IMR-90 (cell line): ENCODE data around the gene LUZP4. TPM values are rescaled to one million over a fixed set of nuclear protein-coding genes. Genes with fewer than 3 reads are reported as not detected.

ENCODE experiments used
- ATAC-seq: fragments of 200-7000 bp; cut with Tn5 transposase; 2 replicates; pipeline ENCODE4 v1.9.1; 2020; ENCODE audit warnings: low read depth, mild to moderate bottlenecking, moderate library complexity
- BruUV-seq: library from RNA; stranded (reverse); fragments of 400-500 nt; replicated peaks from 2 replicates; lab custom pipeline; 2021; lab: Mats Ljungman, UMichigan
- CTCF ChIA-PET: fragments of 300-600 bp; formaldehyde crosslinking; extraction: SDS; loops from one replicate; lab custom pipeline; 2021; ENCODE audit warnings: antibody characterized with exemption; lab: Yijun Ruan, JAX
- POLR2A ChIA-PET: fragments of 300-600 bp; sonication (Branson Sonifier 250); formaldehyde crosslinking; loops from one replicate; lab custom pipeline; 2022; ENCODE audit warnings: antibody characterized with exemption; ENCODE audit not compliant: unreplicated experiment; lab: Charles Lee
- DNase-seq: peaks from one replicate; pipeline ENCODE4 v3.0.0; 2013
- H2AFZ ChIP-seq: replicated peaks from 2 replicates; pipeline ENCODE3; 2013; ENCODE audit warnings: low read length, mild to moderate bottlenecking; ENCODE audit not compliant: poor library complexity
- H2AK5ac ChIP-seq: 2 replicates; pipeline ENCODE4 v1.6.1; 2013; ENCODE audit warnings: low read depth, low read length, inconsistent platforms
- H2AK9ac ChIP-seq: replicated peaks from 2 replicates; pipeline ENCODE3; 2013; ENCODE audit warnings: mild to moderate bottlenecking, low read depth, low read length, moderate library complexity; ENCODE audit not compliant: poor library complexity
- H2BK120ac ChIP-seq: 2 replicates; pipeline ENCODE4 v1.6.1; 2013; ENCODE audit warnings: low read depth, low read length, inconsistent platforms
- H2BK15ac ChIP-seq: 3 replicates; pipeline ENCODE4 v1.6.1; 2013; ENCODE audit warnings: low read depth, low read length, inconsistent platforms
- H2BK20ac ChIP-seq: 2 replicates; pipeline ENCODE4 v1.6.1; 2013; ENCODE audit warnings: low read depth, mild to moderate bottlenecking, inconsistent platforms, low read length, moderate library complexity
- H2BK5ac ChIP-seq: 2 replicates; pipeline ENCODE4 v1.6.1; 2013; ENCODE audit warnings: mild to moderate bottlenecking, low read depth, low read length, inconsistent platforms; ENCODE audit not compliant: poor library complexity, severe bottlenecking
- H3K14ac ChIP-seq: replicated peaks from 2 replicates; pipeline ENCODE4 v1.6.1; 2013; ENCODE audit warnings: low read depth, low read length, inconsistent platforms
- H3K18ac ChIP-seq: 2 replicates; pipeline ENCODE4 v1.6.1; 2013; ENCODE audit warnings: low read depth, low read length, control low read depth
- H3K23ac ChIP-seq: 2 replicates; pipeline ENCODE4 v1.6.1; 2013; ENCODE audit warnings: low read depth, low read length, inconsistent platforms
- H3K27ac ChIP-seq: 2 replicates; pipeline ENCODE4 v1.5.1; 2013; ENCODE audit warnings: mild to moderate bottlenecking, control low read depth, low read length; ENCODE audit not compliant: insufficient read depth
- H3K27me3 ChIP-seq: 2 replicates; pipeline ENCODE4 v1.6.1; 2013; ENCODE audit warnings: low read length; ENCODE audit not compliant: control insufficient read depth, insufficient read depth
- H3K36me3 ChIP-seq: 2 replicates; pipeline ENCODE4 v1.6.1; 2013; ENCODE audit warnings: low read length, mixed read lengths; ENCODE audit not compliant: control insufficient read depth, insufficient read depth
- H3K4ac ChIP-seq: 2 replicates; pipeline ENCODE4 v1.6.1; 2013; ENCODE audit warnings: low read depth, low read length, inconsistent platforms
- H3K4me1 ChIP-seq: 2 replicates; pipeline ENCODE4 v1.6.1; 2013; ENCODE audit warnings: low read length, mixed read lengths; ENCODE audit not compliant: control insufficient read depth, insufficient read depth
- H3K4me2 ChIP-seq: 2 replicates; pipeline ENCODE4 v1.6.1; 2013; ENCODE audit warnings: low read depth, mild to moderate bottlenecking, control low read depth, low read length, moderate library complexity
- H3K4me3 ChIP-seq: 2 replicates; pipeline ENCODE4 v1.5.1; 2013; ENCODE audit warnings: low read depth, mild to moderate bottlenecking, control low read depth, low read length, moderate library complexity; ENCODE audit not compliant: insufficient read depth
- H3K56ac ChIP-seq: 2 replicates; pipeline ENCODE4 v1.6.1; 2013; ENCODE audit warnings: low read length, inconsistent platforms; ENCODE audit not compliant: insufficient read depth; ENCODE audit errors: extremely low read depth
- H3K79me1 ChIP-seq, 2 experiments: 2 replicates each; pipeline ENCODE4 v1.6.1; 2013; ENCODE audit warnings: low read length in 2 of 2, inconsistent platforms in 1 of 2, low read depth in 1 of 2
- H3K9ac ChIP-seq: 2 replicates; pipeline ENCODE4 v1.6.1; 2013; ENCODE audit warnings: low read depth, low read length, control low read depth
- H3K9me1 ChIP-seq: 2 replicates; pipeline ENCODE4 v1.6.1; 2013; ENCODE audit warnings: low read length, inconsistent platforms; ENCODE audit not compliant: insufficient read depth
- H3K9me3 ChIP-seq: 2 replicates; pipeline ENCODE4 v1.6.1; 2013; ENCODE audit warnings: low read length; ENCODE audit not compliant: control insufficient read depth, insufficient read depth
- H4K20me1 ChIP-seq: 2 replicates; pipeline ENCODE4 v1.6.1; 2013; ENCODE audit warnings: low read length, inconsistent platforms; ENCODE audit not compliant: insufficient read depth
- H4K5ac ChIP-seq: 2 replicates; pipeline ENCODE4 v1.6.1; 2013; ENCODE audit warnings: mild to moderate bottlenecking, low read depth, low read length, control low read depth
- H4K8ac ChIP-seq, 2 experiments: 2 replicates each; pipeline ENCODE4 v1.6.1; 2013; ENCODE audit warnings: low read depth in 2 of 2, low read length in 2 of 2, control low read depth in 1 of 2, inconsistent platforms in 1 of 2
- H4K91ac ChIP-seq: 2 replicates; pipeline ENCODE4 v1.6.1; 2013; ENCODE audit warnings: low read depth, low read length, inconsistent platforms; ENCODE audit not compliant: insufficient read depth
- BHLHE40 ChIP-seq: fragments of 150-350 bp; IDR thresholded peaks from 2 replicates; pipeline ENCODE4 v1.6.1; 2016; ENCODE audit warnings: mild to moderate bottlenecking, low read depth, low read length
- CEBPB ChIP-seq: IDR thresholded peaks from 2 replicates; pipeline ENCODE4 v1.6.1; 2012; ENCODE audit warnings: low read depth, low read length, improper control_type of control experiment
- CHD1 ChIP-seq: IDR thresholded peaks from 2 replicates; pipeline ENCODE4 v1.6.1; 2012; ENCODE audit warnings: low read depth, low read length, improper control_type of control experiment
- CTCF ChIP-seq: conservative IDR thresholded peaks from 2 replicates; pipeline ENCODE4 v1.5.1; 2012; ENCODE audit warnings: mild to moderate bottlenecking, low read depth, low read length, improper control_type of control experiment
- ELK1 ChIP-seq: fragments of 150-350 bp; IDR thresholded peaks from 2 replicates; pipeline ENCODE4 v1.6.1; 2016; ENCODE audit warnings: low read depth, mild to moderate bottlenecking, low read length, moderate library complexity, borderline replicate concordance
- FOS ChIP-seq: fragments of 150-350 bp; IDR thresholded peaks from 2 replicates; pipeline ENCODE4 v1.6.1; 2016; ENCODE audit warnings: low read depth, low read length
- MAFK ChIP-seq: IDR thresholded peaks from 2 replicates; pipeline ENCODE4 v1.6.1; 2012; ENCODE audit warnings: low read depth, low read length, improper control_type of control experiment
- MXI1 ChIP-seq: IDR thresholded peaks from 2 replicates; pipeline ENCODE4 v1.6.1; 2012; ENCODE audit warnings: low read depth, mild to moderate bottlenecking, low read length, moderate library complexity, borderline replicate concordance
- NFE2L2 ChIP-seq: fragments of 150-350 bp; IDR thresholded peaks from 2 replicates; pipeline ENCODE4 v1.6.1; 2016; ENCODE audit warnings: low read depth, mild to moderate bottlenecking, low read length
- POLR2A ChIP-seq: IDR thresholded peaks from 2 replicates; pipeline ENCODE4 v1.6.1; 2012; ENCODE audit warnings: mild to moderate bottlenecking, low read depth, low read length
- RAD21 ChIP-seq: IDR thresholded peaks from 2 replicates; pipeline ENCODE4 v1.6.1; 2012; ENCODE audit warnings: low read length, improper control_type of control experiment
- RCOR1 ChIP-seq: IDR thresholded peaks from 2 replicates; pipeline ENCODE4 v1.6.1; 2012; ENCODE audit warnings: mild to moderate bottlenecking, low read length, improper control_type of control experiment; ENCODE audit not compliant: insufficient replicate concordance
- RFX5 ChIP-seq: IDR thresholded peaks from 2 replicates; pipeline ENCODE4 v1.8.0; 2012; ENCODE audit warnings: low read depth, mild to moderate bottlenecking, low read length, moderate library complexity
- SMC3 ChIP-seq: fragments of 150-350 bp; IDR thresholded peaks from 2 replicates; pipeline ENCODE4 v1.6.1; 2016; ENCODE audit warnings: low read depth, mild to moderate bottlenecking, antibody characterized with exemption, low read length, moderate library complexity
- USF2 ChIP-seq: fragments of 150-350 bp; IDR thresholded peaks from 2 replicates; pipeline ENCODE4 v1.6.1; 2017; ENCODE audit warnings: mild to moderate bottlenecking, antibody characterized with exemption, low read length, low read depth
- WGBS, 2 experiments: methylation state at CpG; one replicate each; pipeline versions ENCODE4 v1.1.5 to v1.1.7; 2013; ENCODE audit warnings: missing lambda C conversion rate in 2 of 2; ENCODE audit not compliant: insufficient read length in 1 of 2; ENCODE audit errors: extremely low coverage in 2 of 2; 5-methylcytosine and 5-hydroxymethylcytosine counted together
- dilution Hi-C: fragments of 300-500 bp; cut with HindIII; formaldehyde crosslinking; loops from one replicate; pipeline ENCODE4 v1.14.3; 2018; ENCODE audit warnings: low sequenced_read_pairs; ENCODE audit not compliant: unreplicated experiment
- in situ Hi-C: fragments of 300-500 bp; cut with MboI; formaldehyde crosslinking; loops from 3 replicates; pipeline ENCODE4 v1.14.3; 2019; ENCODE audit warnings: low sequenced_read_pairs, inconsistent platforms, mixed read lengths
- intact Hi-C: fragments of 100-400 bp; cut with micrococcal nuclease; formaldehyde crosslinking; loops from 2 replicates; pipeline ENCODE4 v1.10.0; 2022
- polyA plus RNA-seq, 3 experiments: library from polyadenylated mRNA; depleted of rRNA; stranded (reverse); fragments of >200 nt; gene quantifications; 2 replicates each; pipeline ENCODE4 v1.2.3, GENCODE V29; 2012; ENCODE audit warnings: low replicate concordance in 1 of 3
- total RNA-seq: library from RNA; depleted of rRNA; stranded (reverse); fragments of >200 nt; gene quantifications from 2 replicates; pipeline ENCODE4 v1.2.3, GENCODE V29; 2012

LUZP4 gene
- total and polyA plus RNA-seq, 2 of the 4 experiments (the other 2 are of a cell fraction) = not detected

- in situ Hi-C loops (loop anchor here (5.0 kb wide), 1 partner anchor 221 kb away; the partner anchor contains the start of gene PLS3), dilution Hi-C loops (no loop called here), intact Hi-C loops (no loop called here)
- no peak overlapping the region for H3K9ac ChIP-seq
- H2AK5ac ChIP-seq = no peak overlapping the region
- H3K4me1 ChIP-seq = no peaks in the 10 kb centered on the region; the same call in none of the 2 replicates
- H3K23ac ChIP-seq = no peak overlapping the region
- no peaks in the 10 kb centered on the region for H3K79me1 ChIP-seq
- ATAC-seq (no peak), DNase-seq (no peak)
- H3K4me2 ChIP-seq = no peak overlapping the region
- no peak overlapping the region for H4K5ac ChIP-seq
- no peaks in the 10 kb centered on the region for H3K27me3 ChIP-seq
- no peak overlapping the region for H3K56ac ChIP-seq
- H4K8ac ChIP-seq = no peak overlapping the region
- H2BK15ac ChIP-seq = no peak overlapping the region
- ChIA-PET CTCF (no interaction called here), POLR2A (no interaction called here)
- no peak overlapping the region for H3K4ac ChIP-seq
- no CpG with 5 or more reads among the region's 1 CpG for WGBS, 2 experiments
- H2BK5ac ChIP-seq = no peak overlapping the region
- H2BK20ac ChIP-seq = no peak overlapping the region
- H4K20me1 ChIP-seq = no peaks in the 10 kb centered on the region
- no TSS peak for BruUV-seq
- no peaks in the 10 kb centered on the region for H3K9me1 ChIP-seq
- no peaks in the 10 kb centered on the region for H3K36me3 ChIP-seq
- H3K9me3 ChIP-seq = no peaks in the 10 kb centered on the region
- H4K91ac ChIP-seq = no peak overlapping the region
- no peak overlapping the region for H3K18ac ChIP-seq
- H2AK9ac ChIP-seq = no peak overlapping the region
- H2AFZ ChIP-seq = no peak overlapping the region
- no peak overlapping the region for H2BK120ac ChIP-seq
- TF ChIP-seq RFX5 (no peak), CTCF (no peak), SMC3 (no peak), RCOR1 (no peak), ELK1 (no peak), FOS (no peak), MXI1 (no peak), POLR2A (no peak), NFE2L2 (no peak), USF2 (no peak), MAFK (no peak), CEBPB (no peak), BHLHE40 (no peak), CHD1 (no peak), RAD21 (no peak)
- H3K14ac ChIP-seq = no peak overlapping the region
- no peak overlapping the region for H3K27ac ChIP-seq
- H3K4me3 ChIP-seq = no peak overlapping the region
Measured at GRCh38 chrX:115341421-115341820, 51.9 kb downstream of the LUZP4 start.
